Osteoblast (primary cell): ENCODE measurements around the gene MT1G. TPM values are rescaled to one million over a fixed set of nuclear protein-coding genes. Genes with fewer than 3 reads are reported as not detected.
A peak's percentile ranks its signal among the peaks of the same experiment; 100 is the strongest.

Source experiments
- DNase-seq: peaks from one replicate; pipeline ENCODE4 v3.0.0; 2011; ENCODE audit warnings: low spot score, mixed read lengths; ENCODE audit not compliant: insufficient read length; ENCODE audit errors: missing footprints
- H2AFZ ChIP-seq: 2 replicates; pipeline ENCODE4 v1.6.0; 2011; ENCODE audit warnings: mild to moderate bottlenecking, low read length
- H3K27ac ChIP-seq: 2 replicates; pipeline ENCODE4 v1.5.1; 2011; ENCODE audit warnings: mild to moderate bottlenecking, low read depth, low read length, moderate library complexity
- H3K27me3 ChIP-seq: 2 replicates; pipeline ENCODE4 v1.6.0; 2012; ENCODE audit warnings: mild to moderate bottlenecking, control low read depth, inconsistent platforms, low read length, moderate library complexity; ENCODE audit not compliant: insufficient read depth
- H3K36me3 ChIP-seq: 2 replicates; pipeline ENCODE4 v1.5.1; 2011; ENCODE audit warnings: mild to moderate bottlenecking, low read length, control low read depth, moderate library complexity; ENCODE audit not compliant: insufficient read depth
- H3K4me1 ChIP-seq: 2 replicates; pipeline ENCODE4 v1.5.1; 2011; ENCODE audit warnings: mild to moderate bottlenecking, low read length, control low read depth, moderate library complexity; ENCODE audit not compliant: insufficient read depth
- H3K4me2 ChIP-seq: 2 replicates; pipeline ENCODE4 v1.6.0; 2011; ENCODE audit warnings: mild to moderate bottlenecking, low read length; ENCODE audit not compliant: insufficient read depth
- H3K4me3 ChIP-seq: fragments of 200-600 bp; sonication (generic); 3 replicates; pipeline ENCODE4 v1.5.1; 2012; ENCODE audit warnings: mild to moderate bottlenecking, low read length, inconsistent platforms; ENCODE audit not compliant: insufficient read depth
- H3K79me2 ChIP-seq: 2 replicates; pipeline ENCODE4 v1.6.0; 2012; ENCODE audit warnings: mild to moderate bottlenecking, low read length, control low read depth, inconsistent platforms; ENCODE audit not compliant: insufficient read depth
- H3K9me3 ChIP-seq: 2 replicates; pipeline ENCODE4 v1.5.1; 2011; ENCODE audit warnings: low read depth, low read length, control low read depth
- H4K20me1 ChIP-seq: 2 replicates; pipeline ENCODE4 v1.6.0; 2012; ENCODE audit warnings: mild to moderate bottlenecking, low read length, control low read depth; ENCODE audit not compliant: insufficient read depth
- CTCF ChIP-seq: IDR thresholded peaks from 2 replicates; pipeline ENCODE4 v1.5.1; 2011; ENCODE audit warnings: mild to moderate bottlenecking, low read depth, low read length, moderate library complexity; ENCODE audit errors: extremely low read depth
- total RNA-seq: library from RNA; depleted of rRNA; stranded (reverse); fragments of >200 nt; gene quantifications from 2 replicates; pipeline ENCODE4 v1.2.3, GENCODE V29; 2012

The MT1G gene
- total RNA-seq, 1 donor = not detected

- no peak for TF ChIP-seq CTCF
- H3K9me3 ChIP-seq = no peaks in the 10 kb centered on the region
- H3K4me2 ChIP-seq = no peak overlapping the region
- no peak overlapping the region for H3K4me3 ChIP-seq
- H3K36me3 ChIP-seq = no peaks in the 10 kb centered on the region
- H3K79me2 ChIP-seq = no peaks in the 10 kb centered on the region
- H3K4me1 ChIP-seq = peaks cover 12% of the 10 kb centered on the region
- H4K20me1 ChIP-seq = no peaks in the 10 kb centered on the region
- no peak for DNase-seq
- H3K27me3 ChIP-seq = peaks cover 6% of the 10 kb centered on the region
- H3K27ac ChIP-seq = no peak overlapping the region
- no peak overlapping the region for H2AFZ ChIP-seq
Observed at GRCh38 chr16:56634715-56635440, 33.0 kb downstream of the MT1G start.

GRCh38 chr16:56633535-56633934 lies 34.3 kb downstream of the MT1G start:
- Histone ChIP-seq H3K36me3 (no peaks in the 10 kb centered on the region), H3K4me3 (no peak overlapping the region), H3K9me3 (no peaks in the 10 kb centered on the region), H2AFZ (no peak overlapping the region), H3K79me2 (no peaks in the 10 kb centered on the region), H3K4me2 (no peak overlapping the region), H4K20me1 (no peaks in the 10 kb centered on the region), H3K27me3 (peaks cover 6% of the 10 kb centered on the region), H3K4me1 (peaks cover 8% of the 10 kb centered on the region), H3K27ac (no peak overlapping the region)
- TF ChIP-seq CTCF = no peak
- DNase-seq = no peak

GRCh38 chr16:56632848-56633365 lies 35.0 kb downstream of the MT1G start:
- Histone ChIP-seq H3K27me3 (peaks cover 2% of the 10 kb centered on the region), H3K4me1 (peaks cover 7% of the 10 kb centered on the region), H4K20me1 (no peaks in the 10 kb centered on the region), H3K9me3 (no peaks in the 10 kb centered on the region), H3K27ac (no peak overlapping the region), H3K36me3 (no peaks in the 10 kb centered on the region), H3K4me2 (peak overlapping the region; percentile 87), H3K4me3 (peak overlapping the region; percentile 75), H3K79me2 (no peaks in the 10 kb centered on the region), H2AFZ (peak overlapping the region; percentile 96)
- no peak for TF ChIP-seq CTCF
- DNase-seq = no peak

GRCh38 chr16:56632156-56632847 lies 35.6 kb downstream of the MT1G start, which contains the start of gene MT1M:
TSS of gene MT1M (plus strand) at chr16:56632659. CDS start at chr16:56632732, 73 bp downstream.
- Histone ChIP-seq H3K9me3 (no peaks in the 10 kb centered on the region), H3K36me3 (no peaks in the 10 kb centered on the region), H3K27ac (no peak within 1 kb of the TSS), H3K79me2 (no peaks in the 10 kb centered on the region), H3K27me3 (peaks cover 2% of the 10 kb centered on the region), H4K20me1 (no peaks in the 10 kb centered on the region), H3K4me1 (peaks cover 7% of the 10 kb centered on the region), H3K4me3 (peak within 1 kb of the TSS; percentile 75), H3K4me2 (peak within 1 kb of the TSS; percentile 87), H2AFZ (peak within 1 kb of the TSS; percentile 96)
- DNase-seq = peak; percentile 93
- TF ChIP-seq CTCF = no peak
